MM.1S (cell line): Measurements from ENCODE around the gene ASNS.

ENCODE experiments used
- DNase-seq: peaks from one replicate; pipeline ENCODE4 v3.0.0-alpha.2; 2015
- H2AFZ ChIP-seq: fragments of 300-600 bp; sonication (generic); 2 replicates; pipeline ENCODE4 v1.6.0; 2016; ENCODE audit warnings: antibody characterized with exemption, low read length
- H3F3A ChIP-seq: fragments of 300-600 bp; sonication (generic); 2 replicates; pipeline ENCODE4 v1.6.1; 2016; ENCODE audit warnings: mild to moderate bottlenecking, antibody characterized with exemption, low read length, moderate library complexity, mixed read lengths; ENCODE audit not compliant: insufficient read depth
- H3K27ac ChIP-seq: fragments of 300-600 bp; sonication (generic); 2 replicates; pipeline ENCODE4 v1.5.1; 2016; ENCODE audit warnings: mild to moderate bottlenecking, low read length
- H3K27me3 ChIP-seq: fragments of 300-600 bp; sonication (generic); replicated peaks from 2 replicates; pipeline ENCODE4 v1.6.0; 2016; ENCODE audit warnings: low read length; ENCODE audit not compliant: insufficient read depth
- H3K36me3 ChIP-seq: fragments of 300-600 bp; sonication (generic); replicated peaks from 2 replicates; pipeline ENCODE4 v1.6.1; 2016; ENCODE audit warnings: mild to moderate bottlenecking, low read length, mixed read lengths; ENCODE audit not compliant: insufficient read depth
- H3K4me1 ChIP-seq: fragments of 300-600 bp; sonication (generic); 2 replicates; pipeline ENCODE4 v1.6.1; 2016; ENCODE audit warnings: low read length, mixed read lengths
- H3K4me2 ChIP-seq: fragments of 300-600 bp; sonication (generic); 2 replicates; pipeline ENCODE4 v1.6.0; 2016; ENCODE audit warnings: low read depth, low read length
- H3K4me3 ChIP-seq: fragments of 300-600 bp; sonication (generic); 2 replicates; pipeline ENCODE4 v1.5.1; 2016; ENCODE audit warnings: low read length, mixed read lengths
- H3K79me2 ChIP-seq: fragments of 300-600 bp; sonication (generic); 2 replicates; pipeline ENCODE4 v1.6.1; 2016; ENCODE audit warnings: mixed run types, low read length, mixed read lengths
- H3K9ac ChIP-seq: fragments of 300-600 bp; sonication (generic); 2 replicates; pipeline ENCODE4 v1.6.1; 2016; ENCODE audit warnings: low read length, mixed read lengths
- H3K9me2 ChIP-seq: fragments of 300-600 bp; sonication (generic); replicated peaks from 2 replicates; pipeline ENCODE4 v1.6.1; 2016; ENCODE audit warnings: mild to moderate bottlenecking, low read length, mixed read lengths; ENCODE audit not compliant: insufficient read depth
- H3K9me3 ChIP-seq: fragments of 300-600 bp; sonication (generic); replicated peaks from 2 replicates; pipeline ENCODE4 v1.6.1; 2016; ENCODE audit warnings: mild to moderate bottlenecking, low read length, mixed read lengths; ENCODE audit not compliant: insufficient read depth
- H4K20me1 ChIP-seq: fragments of 300-600 bp; sonication (generic); 2 replicates; pipeline ENCODE4 v1.6.1; 2016; ENCODE audit warnings: mild to moderate bottlenecking, low read length, moderate library complexity, mixed read lengths; ENCODE audit not compliant: insufficient read depth
- EZH2 ChIP-seq: fragments of 300-600 bp; sonication (generic); optimal IDR thresholded peaks from 2 replicates; pipeline ENCODE3; 2017; ENCODE audit warnings: low read depth, mild to moderate bottlenecking, antibody characterized with exemption, low read length, mixed read lengths
- EZH2phosphoT487 ChIP-seq: fragments of 300-600 bp; sonication (generic); IDR thresholded peaks from 2 replicates; pipeline ENCODE4 v1.6.1; 2018; ENCODE audit warnings: antibody characterized with exemption, low read length
- TF ChIP-seq, protein P1 (sequence below): fragments of 300-600 bp; sonication (generic); IDR thresholded peaks from 2 replicates; pipeline ENCODE4 v1.5.1; 2016; ENCODE audit warnings: antibody characterized with exemption, low read length, mixed read lengths

The ASNS gene

DNA sequence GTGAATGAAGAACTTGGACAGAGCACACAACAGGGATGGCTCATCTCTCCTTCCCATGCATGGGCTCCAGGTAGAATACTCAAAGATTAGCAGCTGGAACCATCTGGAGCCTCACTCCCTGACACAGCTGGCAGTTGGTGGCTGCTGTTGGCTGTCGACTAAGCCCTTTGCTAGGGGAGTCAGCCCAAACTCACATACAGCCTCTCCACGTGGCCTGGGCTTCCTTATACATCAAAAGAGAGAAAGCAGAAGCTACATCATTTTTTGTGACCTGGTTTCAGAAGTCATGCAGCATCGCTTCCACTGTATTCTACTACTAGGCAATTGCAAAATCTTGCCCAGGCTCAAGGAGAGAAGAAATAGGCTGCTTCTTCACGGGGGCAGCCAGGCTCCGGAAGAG lies 24.4 kb downstream of the ASNS start:
- no peaks in the 10 kb centered on the region for H3F3A ChIP-seq
- no peak overlapping the region for H2AFZ ChIP-seq
- H3K4me3 ChIP-seq, result no peak overlapping the region
- no peak overlapping the region for H3K27ac ChIP-seq
- H3K79me2 ChIP-seq, result no peaks in the 10 kb centered on the region
- H4K20me1 ChIP-seq, result no peaks in the 10 kb centered on the region
- DNase-seq, result peak; percentile 19
- H3K9me2 ChIP-seq, result no peaks in the 10 kb centered on the region
- no peaks in the 10 kb centered on the region for H3K27me3 ChIP-seq
- H3K9me3 ChIP-seq, result no peaks in the 10 kb centered on the region
- no peaks in the 10 kb centered on the region for H3K4me1 ChIP-seq
- no peak overlapping the region for H3K4me2 ChIP-seq
- H3K9ac ChIP-seq, result no peak overlapping the region
- H3K36me3 ChIP-seq, result no peaks in the 10 kb centered on the region; the same call in 1 of the 2 replicates
- TF ChIP-seq EZH2 (no peak), EZH2phosphoT487 (no peak)
- TF ChIP-seq, protein P1, sequence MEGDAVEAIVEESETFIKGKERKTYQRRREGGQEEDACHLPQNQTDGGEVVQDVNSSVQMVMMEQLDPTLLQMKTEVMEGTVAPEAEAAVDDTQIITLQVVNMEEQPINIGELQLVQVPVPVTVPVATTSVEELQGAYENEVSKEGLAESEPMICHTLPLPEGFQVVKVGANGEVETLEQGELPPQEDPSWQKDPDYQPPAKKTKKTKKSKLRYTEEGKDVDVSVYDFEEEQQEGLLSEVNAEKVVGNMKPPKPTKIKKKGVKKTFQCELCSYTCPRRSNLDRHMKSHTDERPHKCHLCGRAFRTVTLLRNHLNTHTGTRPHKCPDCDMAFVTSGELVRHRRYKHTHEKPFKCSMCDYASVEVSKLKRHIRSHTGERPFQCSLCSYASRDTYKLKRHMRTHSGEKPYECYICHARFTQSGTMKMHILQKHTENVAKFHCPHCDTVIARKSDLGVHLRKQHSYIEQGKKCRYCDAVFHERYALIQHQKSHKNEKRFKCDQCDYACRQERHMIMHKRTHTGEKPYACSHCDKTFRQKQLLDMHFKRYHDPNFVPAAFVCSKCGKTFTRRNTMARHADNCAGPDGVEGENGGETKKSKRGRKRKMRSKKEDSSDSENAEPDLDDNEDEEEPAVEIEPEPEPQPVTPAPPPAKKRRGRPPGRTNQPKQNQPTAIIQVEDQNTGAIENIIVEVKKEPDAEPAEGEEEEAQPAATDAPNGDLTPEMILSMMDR, result no peak

DNA sequence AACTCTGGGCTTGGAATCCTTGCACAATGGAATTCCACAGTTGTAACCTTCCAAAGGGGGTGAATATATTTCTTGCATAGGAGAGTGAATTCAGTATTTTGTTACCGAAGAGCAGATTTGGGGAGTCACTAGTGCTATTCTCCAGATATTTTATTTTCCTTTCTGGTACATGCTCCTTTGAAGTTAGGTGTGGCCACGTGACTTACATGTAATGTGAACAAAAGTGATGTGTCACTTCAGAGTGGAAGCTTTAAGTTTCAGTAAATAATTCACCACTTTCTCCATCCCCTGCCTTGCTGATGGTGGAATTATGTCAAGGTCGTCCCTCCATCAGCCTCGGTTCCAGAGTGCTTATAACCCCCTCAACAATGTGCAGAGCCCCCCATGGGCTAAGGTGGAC lies 25.3 kb downstream of the ASNS start:
- H3K9me2 ChIP-seq, result no peaks in the 10 kb centered on the region
- no peaks in the 10 kb centered on the region for H3F3A ChIP-seq
- H3K79me2 ChIP-seq, result no peaks in the 10 kb centered on the region
- H3K4me2 ChIP-seq, result no peak overlapping the region
- TF ChIP-seq EZH2 (no peak), EZH2phosphoT487 (no peak)
- TF ChIP-seq, protein P1, result no peak
- no peaks in the 10 kb centered on the region for H3K36me3 ChIP-seq
- H3K9me3 ChIP-seq, result no peaks in the 10 kb centered on the region
- H3K27ac ChIP-seq, result no peak overlapping the region
- DNase-seq, result no peak
- H3K4me1 ChIP-seq, result no peaks in the 10 kb centered on the region
- H3K27me3 ChIP-seq, result no peaks in the 10 kb centered on the region
- H4K20me1 ChIP-seq, result no peaks in the 10 kb centered on the region
- no peak overlapping the region for H3K4me3 ChIP-seq
- H2AFZ ChIP-seq, result no peak overlapping the region
- no peak overlapping the region for H3K9ac ChIP-seq

DNA sequence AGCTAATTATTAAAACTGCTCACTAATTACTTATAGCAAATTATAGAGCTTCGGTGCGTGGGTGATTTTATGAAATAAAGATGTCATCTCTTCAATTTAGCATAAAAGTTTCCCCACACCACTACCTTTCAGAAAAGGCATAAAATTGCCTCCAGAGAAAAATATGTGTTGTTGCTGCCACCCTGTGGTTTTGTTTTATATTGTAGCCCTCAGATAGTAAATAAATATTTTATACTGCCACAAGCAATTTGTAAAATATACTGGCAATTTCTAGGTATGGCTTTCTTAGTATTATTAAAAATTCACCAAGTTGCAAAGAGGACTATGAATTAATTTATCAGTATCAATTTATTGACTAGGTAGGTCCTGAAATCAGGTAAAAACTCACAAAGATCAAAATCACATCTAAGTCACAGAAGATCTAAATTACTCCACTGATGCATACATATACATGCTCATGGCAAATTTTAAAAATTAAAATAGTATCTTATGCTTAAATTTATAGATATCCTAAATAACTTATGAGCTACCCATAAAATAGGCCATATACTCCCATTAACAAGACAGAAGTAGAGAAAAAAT lies 26.5 kb downstream of the ASNS start:
- Histone ChIP-seq H3K9ac (no peak overlapping the region), H3K4me2 (no peak overlapping the region), H3K4me3 (no peak overlapping the region), H3K27me3 (no peaks in the 10 kb centered on the region), H3K9me3 (no peaks in the 10 kb centered on the region), H3K9me2 (no peaks in the 10 kb centered on the region), H3K36me3 (no peaks in the 10 kb centered on the region), H4K20me1 (no peaks in the 10 kb centered on the region), H3K4me1 (no peaks in the 10 kb centered on the region), H3K79me2 (no peaks in the 10 kb centered on the region), H3K27ac (no peak overlapping the region), H3F3A (no peaks in the 10 kb centered on the region), H2AFZ (no peak overlapping the region)
- DNase-seq, result peak; percentile 36
- no peak for TF ChIP-seq EZH2phosphoT487
- TF ChIP-seq, protein P1, result peak; percentile 50
